ENCODE measurements around the gene GPAT2.
"Not testable (repeated sequence)": the region's sequence is repeated elsewhere in the genome, so short reads cannot be mapped to it uniquely, and the experiment has no call there.

Gene GPAT2

DNA sequence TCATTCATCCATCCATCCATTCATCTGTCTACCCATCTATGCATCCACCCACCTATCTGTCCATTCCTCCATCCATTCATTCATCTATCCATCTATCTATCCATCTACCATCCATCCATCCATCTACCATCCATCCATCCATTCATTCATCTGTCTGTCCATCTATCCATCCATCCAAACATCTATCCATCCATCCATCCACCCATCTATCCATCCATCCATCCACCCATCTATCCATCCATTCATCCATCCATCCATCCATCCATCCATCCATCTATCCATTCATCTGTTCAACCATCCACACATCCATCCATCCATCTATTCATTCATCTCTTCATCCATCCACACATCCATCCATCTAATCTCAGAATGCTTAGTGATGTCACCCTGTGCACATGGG, 30.0 kb upstream of the GPAT2 start:
- not testable (repeated sequence) for DNase-seq

- not testable (repeated sequence) for DNase-seq
These were observed 29.4 kb upstream of the GPAT2 start for GRCh38 chr2:96064047-96064675.

GRCh38 chr2:96063116-96063899, 28.6 kb upstream of the GPAT2 start:
- DNase-seq, result not testable (repeated sequence)

DNA sequence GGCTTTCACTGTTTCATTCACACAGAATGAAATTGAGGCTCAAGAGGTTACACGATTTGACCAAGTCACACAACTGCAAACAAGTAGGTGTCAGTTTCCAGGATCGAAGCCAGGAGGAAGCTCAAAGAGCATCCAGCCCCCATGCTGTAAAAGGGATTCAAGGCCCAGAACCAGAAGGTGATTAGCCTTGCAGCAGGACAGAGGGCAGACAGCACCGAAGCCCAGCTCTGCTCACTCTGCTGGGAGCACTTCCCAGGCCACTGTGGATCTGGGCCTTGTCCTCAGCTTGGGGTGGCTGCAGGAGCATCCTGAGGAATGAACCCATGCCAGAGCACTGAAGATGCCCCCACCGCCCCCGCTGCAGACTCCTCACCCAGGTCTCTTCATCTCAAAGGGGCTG, 27.8 kb upstream of the GPAT2 start:
- not testable (repeated sequence) for DNase-seq

DNA sequence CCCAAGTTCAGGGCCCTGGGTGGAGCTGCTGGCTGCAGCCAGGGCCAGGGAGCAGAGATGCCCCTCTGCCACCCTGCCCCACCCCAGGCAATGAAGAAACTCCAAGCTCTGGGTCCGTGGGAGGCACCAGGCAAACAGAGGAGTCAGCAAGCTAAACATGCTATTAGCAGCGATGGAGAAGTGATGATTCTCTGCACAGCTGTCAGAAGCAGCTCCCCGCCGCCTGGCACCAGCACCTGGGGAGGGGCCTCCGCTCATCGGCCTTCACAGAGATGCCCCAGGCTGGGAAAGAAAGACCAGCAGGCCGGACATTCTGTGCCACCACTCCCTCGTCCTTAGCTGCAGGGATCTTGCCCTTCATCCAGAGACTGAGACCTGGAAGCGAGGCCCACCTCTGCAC, 27.2 kb upstream of the GPAT2 start:
- DNase-seq, result not testable (repeated sequence)

- DNase-seq, result not testable (repeated sequence)
These were observed 26.6 kb upstream of the GPAT2 start for GRCh38 chr2:96061197-96061817.

DNA sequence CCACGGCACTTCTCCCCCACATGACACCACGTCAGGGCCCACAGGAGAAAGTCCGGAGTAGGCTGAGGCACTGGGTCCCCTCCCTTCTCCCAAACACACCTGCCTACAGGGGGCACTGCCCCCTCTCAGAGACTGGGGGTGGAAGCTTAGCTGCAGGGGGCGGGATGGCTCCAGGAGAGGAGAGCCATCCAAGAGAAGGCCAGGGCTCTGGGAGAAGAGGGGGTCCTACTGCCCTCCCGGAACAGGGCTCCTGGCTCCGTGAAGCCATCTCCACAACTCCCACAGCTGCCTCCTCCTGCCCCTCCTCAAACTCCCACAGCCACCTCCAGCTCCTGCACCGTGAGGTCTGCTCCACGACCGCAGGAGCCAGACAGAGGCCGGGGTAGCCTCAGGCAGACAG, 25.6 kb upstream of the GPAT2 start:
- not testable (repeated sequence) for DNase-seq

DNA sequence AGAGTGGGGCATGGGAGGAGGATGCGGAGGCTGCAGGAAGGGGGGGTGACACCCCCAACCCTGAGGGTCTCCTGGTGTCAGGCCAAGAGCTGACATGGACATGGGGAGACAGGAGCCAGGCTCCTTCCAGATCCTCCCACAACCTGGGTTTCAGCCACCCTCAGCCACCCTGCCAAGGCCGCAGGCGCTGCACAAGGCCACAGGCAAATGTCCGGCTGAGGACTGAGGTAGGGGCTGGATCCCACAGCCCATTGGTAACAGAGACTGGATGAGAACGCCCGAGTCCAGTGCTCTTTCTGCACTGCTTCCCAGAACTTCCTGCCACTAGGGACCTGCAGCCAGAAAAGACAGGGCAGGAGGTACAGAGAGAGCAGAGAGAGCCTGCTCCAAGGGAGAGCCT, 24.7 kb upstream of the GPAT2 start:
- not testable (repeated sequence) for DNase-seq

DNA sequence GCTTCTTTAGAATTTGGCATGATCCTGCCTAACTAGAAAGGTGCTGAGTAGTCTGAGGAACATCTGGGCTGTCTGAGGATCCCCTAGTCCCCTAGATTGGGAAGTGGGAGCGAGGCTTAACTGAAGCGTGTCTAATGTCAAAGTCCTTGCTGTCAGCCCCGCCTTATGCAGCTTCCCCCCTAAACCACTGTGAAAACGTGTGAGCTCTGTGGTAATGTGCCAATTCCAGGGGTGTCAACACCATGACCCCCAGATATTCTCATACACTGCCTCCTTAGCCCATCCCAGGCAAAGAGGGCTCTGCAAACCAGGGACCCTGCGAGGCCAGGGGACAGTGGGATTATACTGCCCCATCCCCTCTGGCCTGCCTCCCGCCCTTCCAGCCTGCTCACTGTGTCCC, 21.1 kb upstream of the GPAT2 start:
- not testable (repeated sequence) for DNase-seq

GRCh38 chr2:96054537-96054936, 19.8 kb upstream of the GPAT2 start:
- DNase-seq, result not testable (repeated sequence)

- not testable (repeated sequence) for DNase-seq
These were observed 18.7 kb upstream of the GPAT2 start for GRCh38 chr2:96053385-96053784.

GRCh38 chr2:96052632-96053031, 17.9 kb upstream of the GPAT2 start:
- DNase-seq, result not testable (repeated sequence)

GRCh38 chr2:96049917-96050262, 15.2 kb upstream of the GPAT2 start:
- not testable (repeated sequence) for DNase-seq

DNA sequence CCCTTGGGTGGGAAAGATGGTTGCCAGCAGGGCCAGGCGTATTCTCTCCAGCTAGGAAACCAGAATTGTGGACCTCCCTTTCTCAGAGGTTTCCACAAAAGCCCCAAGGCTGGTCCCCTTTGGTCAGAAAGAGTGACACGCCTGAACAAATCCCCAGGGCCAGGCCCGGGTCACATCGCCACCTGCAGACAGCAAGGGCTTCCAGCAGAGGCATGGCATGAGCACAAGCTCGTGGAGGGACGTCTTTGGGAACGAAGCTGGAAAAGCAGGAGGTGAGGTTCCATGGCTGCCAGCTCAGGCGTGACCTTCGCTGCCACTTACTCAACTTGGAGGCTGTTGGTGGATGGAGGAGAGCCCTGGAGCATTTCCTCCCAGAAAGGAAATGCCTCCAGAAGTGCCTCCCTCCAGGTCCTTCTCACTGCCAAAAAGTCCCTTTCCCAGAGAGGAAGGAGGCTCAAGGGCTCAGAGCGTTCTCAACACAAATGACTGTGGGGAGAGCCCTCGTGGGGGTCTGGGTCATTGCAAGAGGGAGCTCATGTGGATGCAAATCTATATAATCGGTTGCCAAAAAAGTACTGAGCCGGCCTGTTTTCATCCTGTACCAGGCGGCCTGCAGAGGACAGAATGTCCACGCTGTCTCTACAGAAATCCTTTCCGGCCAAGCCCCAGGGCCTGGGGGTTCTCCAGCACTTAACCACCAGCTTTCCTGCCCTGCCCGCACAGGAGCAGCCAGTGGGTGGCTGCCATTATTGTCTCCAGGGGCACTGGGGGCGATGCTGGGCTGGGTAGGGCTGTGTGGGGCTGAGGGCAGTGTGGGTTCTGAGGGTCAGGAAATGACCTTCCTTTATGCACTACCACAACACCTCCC, 14.6 kb upstream of the GPAT2 start:
- not testable (repeated sequence) for DNase-seq

DNA sequence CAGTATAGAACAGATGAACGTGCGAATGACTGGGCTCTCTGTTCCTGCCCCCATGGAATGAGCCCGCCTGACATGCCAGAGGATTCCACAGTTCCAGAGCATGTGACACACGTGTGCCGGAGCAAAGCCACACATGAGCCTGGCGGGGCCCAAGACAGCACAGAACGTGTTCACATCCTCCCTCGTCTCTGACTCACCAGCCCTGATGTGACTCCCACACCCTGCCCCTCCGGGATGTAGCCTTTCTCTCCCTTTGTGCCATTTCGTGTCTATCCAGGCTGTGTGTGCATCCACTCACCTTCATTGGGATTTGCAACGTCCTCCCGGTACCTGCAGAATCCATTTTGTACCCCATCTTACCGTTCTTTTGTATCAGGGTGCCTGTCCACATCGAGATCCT, 838 bp upstream of the GPAT2 start:
- not testable (repeated sequence) for DNase-seq

- DNase-seq, result not testable (repeated sequence)
These were observed 719 bp downstream of the GPAT2 start for GRCh38 chr2:96033997-96034396.

DNA sequence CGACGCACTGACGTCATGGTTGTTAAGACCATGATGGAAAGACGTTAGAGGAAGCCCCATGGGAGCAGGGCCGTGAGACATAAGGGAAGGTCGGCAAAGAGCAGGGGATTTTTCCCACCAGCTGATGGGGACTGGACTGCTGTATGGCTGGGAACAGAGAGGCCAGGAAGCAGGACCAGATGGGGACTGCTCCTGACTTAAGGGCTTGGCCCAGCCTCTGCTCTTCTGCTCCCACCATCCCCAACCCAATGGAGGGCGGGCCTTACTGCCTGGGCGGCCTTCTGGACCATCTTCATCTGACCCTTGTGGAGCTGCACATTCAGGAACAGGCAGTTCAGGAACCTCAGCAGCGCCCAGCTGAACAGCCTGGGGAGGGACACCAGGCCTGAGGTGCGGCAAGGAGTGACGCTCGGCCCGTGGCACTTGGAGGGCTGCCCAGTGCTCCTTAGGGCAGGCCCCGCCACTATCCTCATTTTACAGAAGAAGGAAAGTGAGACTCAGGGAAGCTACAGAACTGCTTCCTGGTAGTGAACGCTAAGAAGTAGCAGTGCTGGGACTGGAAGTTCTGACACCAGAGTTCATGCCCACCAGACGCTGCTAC, 6.9 kb downstream of the GPAT2 start:
- not testable (repeated sequence) for DNase-seq

- not testable (repeated sequence) for DNase-seq
These were observed 9.0 kb downstream of the GPAT2 start for GRCh38 chr2:96025755-96026154.

DNA sequence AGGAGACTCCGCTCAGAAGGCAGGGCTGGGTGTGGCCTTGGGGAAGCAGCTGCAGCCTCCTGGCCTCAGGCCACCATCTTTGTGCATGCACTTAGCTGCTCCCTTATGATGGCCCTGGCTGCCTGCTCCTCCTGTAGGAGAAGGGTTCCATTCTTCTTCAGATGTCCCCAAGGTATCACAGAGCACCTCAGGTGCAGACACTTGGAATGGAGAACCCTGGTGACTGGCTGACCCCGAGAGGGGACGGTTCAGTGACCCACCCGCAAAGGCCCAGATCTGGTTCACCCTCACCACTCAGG, 9.6 kb downstream of the GPAT2 start:
- no peak for DNase-seq

GRCh38 chr2:96024336-96025193, 10.2 kb downstream of the GPAT2 start:
- no peak for DNase-seq

Measured in hypothalamus (tissue), 51 donors.